Measurements from ENCODE around the gene COG7.
A peak's percentile ranks its signal among the peaks of the same experiment; 100 is the strongest.

The COG7 gene

DNA sequence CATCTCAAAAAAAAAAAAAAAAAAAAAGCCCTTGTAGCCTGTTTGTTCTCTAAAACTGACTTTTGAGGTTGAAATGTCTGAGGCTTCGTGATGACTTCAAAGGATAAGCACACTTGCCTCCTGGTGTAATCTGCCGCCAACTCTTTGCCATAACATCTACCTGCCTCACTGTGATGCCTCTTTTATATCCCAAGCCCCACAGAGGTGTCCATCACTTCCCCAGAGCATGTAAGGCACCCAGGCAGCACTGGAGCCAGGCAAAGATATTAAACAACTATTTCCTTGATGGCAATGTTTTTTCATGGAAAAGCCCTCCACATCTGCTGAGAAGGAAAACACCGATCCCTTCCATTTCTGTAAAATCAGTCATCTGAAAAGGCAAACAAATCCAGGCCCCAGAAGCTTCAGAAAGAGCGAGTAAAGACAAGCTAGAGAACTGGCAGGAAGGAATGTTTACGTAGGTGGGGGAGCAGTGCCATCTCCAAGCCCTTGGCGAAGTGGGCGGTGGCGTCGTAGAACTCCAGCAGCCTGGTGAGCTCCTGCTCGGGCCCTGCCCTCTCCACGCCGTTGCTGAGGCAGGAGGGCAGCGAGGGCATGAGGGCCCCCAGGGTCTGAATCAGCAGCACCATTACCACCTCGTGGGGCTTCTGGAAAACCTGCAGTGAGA lies 28.6 kb downstream of the COG7 start (continued):
- TF ChIP-seq ZFP41 (tag by site-specific recombination; IDR thresholded peaks at IDR 0.05; ENCODE audit: borderline replicate concordance), result no peak
- TF ChIP-seq SCRT1 (tag by site-specific recombination; IDR thresholded peaks at IDR 0.05; ENCODE audit: borderline replicate concordance), result no peak
- peak; percentile 68 for TF ChIP-seq ZNF335 (tag by site-specific recombination; conservative IDR thresholded peaks at IDR 0.05)
- TF ChIP-seq ZNF792 (tag by site-specific recombination; IDR thresholded peaks at IDR 0.05), result no peak

DNA sequence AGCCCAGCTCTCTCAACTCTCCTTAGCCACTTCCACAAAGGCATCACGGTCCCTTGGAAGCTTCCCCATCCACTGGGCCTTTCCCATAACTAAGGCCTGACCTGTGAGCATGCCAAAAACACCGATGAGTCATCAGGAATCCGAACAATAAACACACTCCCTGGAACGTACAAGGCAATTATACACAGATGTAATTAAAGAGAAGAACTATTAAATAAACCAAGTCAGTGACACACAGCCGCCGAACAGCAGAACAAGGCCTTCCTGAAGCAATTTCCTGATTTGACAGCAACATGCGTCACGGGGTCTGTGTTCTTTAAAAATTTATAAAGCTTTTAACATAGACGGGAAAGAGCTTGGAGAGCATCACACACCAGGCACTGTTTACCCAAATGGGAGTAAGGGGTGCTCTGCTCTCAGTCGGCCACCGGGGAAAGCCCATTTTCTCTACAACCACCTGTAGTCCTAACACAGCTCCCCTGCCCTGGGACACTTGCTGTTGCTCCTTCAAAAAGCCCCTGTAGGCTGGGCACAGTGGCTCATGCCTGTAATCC lies 29.4 kb downstream of the COG7 start:
- H3K4me3 ChIP-seq (ENCODE audit: low read depth, low read length), result no peak overlapping the region
- CTCF ChIA-PET, result interaction anchor here (0.5 to 4.8 kb wide), 2 partner anchors 12 to 303 kb away, joined by 4 to 48 read pairs; no protein-coding TSS in a partner anchor
- H3K9me3 ChIP-seq (ENCODE audit: control insufficient read depth, insufficient read depth, low read depth, low read length), result no peaks in the 10 kb centered on the region
- H3K4me1 ChIP-seq (ENCODE audit: control insufficient read depth, insufficient read depth, low read length), result peaks cover 3% of the 10 kb centered on the region; the same call in 1 of the 2 replicates
- peak overlapping the region; percentile 49; the same call in 1 of the 2 replicates for H3K27ac ChIP-seq (ENCODE audit: extremely low read depth, low read depth, low read length)
- POLR2A ChIA-PET, result interaction anchor here (0.7 kb wide), 1 partner anchor 15 kb away, joined by 3 read pairs; no protein-coding TSS in a partner anchor
- peaks cover 0 to 6% of the 10 kb centered on the region in 2 experiments; a peak in 2 of 3 replicates for H3K36me3 ChIP-seq (ENCODE audit: control insufficient read depth in 2 of 2, insufficient read depth in 1 of 2, low read length in 2 of 2)
- TF ChIP-seq ZNF146 (tag by site-specific recombination; IDR thresholded peaks at IDR 0.05) (peak; percentile 22; the same call in 1 of the 2 replicates), ZNF510 (tag by site-specific recombination; IDR thresholded peaks at IDR 0.05; ENCODE audit: insufficient replicate concordance) (no peak), ZNF140 (tag by site-specific recombination; IDR thresholded peaks at IDR 0.05) (no peak), ZNF366 (tag by site-specific recombination; conservative IDR thresholded peaks at IDR 0.05) (peak; percentile 87), ZNF623 (tag by site-specific recombination; IDR thresholded peaks at IDR 0.05) (0 out of 2 replicates have a peak, but pooled peaks have one; percentile 8), ZNF324 (tag by site-specific recombination; IDR thresholded peaks at IDR 0.05) (0 out of 2 replicates have a peak, but pooled peaks have one; percentile 36), HOXC10 (CRISPR knock-in tag; IDR thresholded peaks at IDR 0.05) (no peak), KLF10 (tag by site-specific recombination; IDR thresholded peaks at IDR 0.05) (peak; percentile 43; the same call in 1 of the 2 replicates), ZEB2 (tag by site-specific recombination; IDR thresholded peaks at IDR 0.05) (peak; percentile 88), ZNF561 (tag by site-specific recombination; IDR thresholded peaks at IDR 0.05; ENCODE audit: borderline replicate concordance) (no peak), ZBTB17 (tag by site-specific recombination; IDR thresholded peaks at IDR 0.05) (peak; percentile 86), ZFP37 (tag by site-specific recombination; IDR thresholded peaks at IDR 0.05) (no peak), ZNF221 (tag by site-specific recombination; IDR thresholded peaks at IDR 0.05; ENCODE audit: borderline replicate concordance) (no peak), ZNF10 (tag by site-specific recombination; IDR thresholded peaks at IDR 0.05) (0 out of 2 replicates have a peak, but pooled peaks have one; percentile 10), ZNF391 (tag by site-specific recombination; IDR thresholded peaks at IDR 0.05; ENCODE audit: borderline replicate concordance, low read depth) (peak; percentile 85; the same call in 1 of the 2 replicates), WT1 (tag by site-specific recombination; IDR thresholded peaks at IDR 0.05) (peak; percentile 99), OSR2 (tag by site-specific recombination; IDR thresholded peaks at IDR 0.05) (peak; percentile 92)
- TF ChIP-seq, protein P1, sequence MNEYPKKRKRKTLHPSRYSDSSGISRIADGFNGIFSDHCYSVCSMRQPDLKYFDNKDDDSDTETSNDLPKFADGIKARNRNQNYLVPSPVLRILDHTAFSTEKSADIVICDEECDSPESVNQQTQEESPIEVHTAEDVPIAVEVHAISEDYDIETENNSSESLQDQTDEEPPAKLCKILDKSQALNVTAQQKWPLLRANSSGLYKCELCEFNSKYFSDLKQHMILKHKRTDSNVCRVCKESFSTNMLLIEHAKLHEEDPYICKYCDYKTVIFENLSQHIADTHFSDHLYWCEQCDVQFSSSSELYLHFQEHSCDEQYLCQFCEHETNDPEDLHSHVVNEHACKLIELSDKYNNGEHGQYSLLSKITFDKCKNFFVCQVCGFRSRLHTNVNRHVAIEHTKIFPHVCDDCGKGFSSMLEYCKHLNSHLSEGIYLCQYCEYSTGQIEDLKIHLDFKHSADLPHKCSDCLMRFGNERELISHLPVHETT (tag by site-specific recombination; IDR thresholded peaks at IDR 0.05), result peak; percentile 88; the same call in 1 of the 2 replicates
- TF ChIP-seq, protein P2, sequence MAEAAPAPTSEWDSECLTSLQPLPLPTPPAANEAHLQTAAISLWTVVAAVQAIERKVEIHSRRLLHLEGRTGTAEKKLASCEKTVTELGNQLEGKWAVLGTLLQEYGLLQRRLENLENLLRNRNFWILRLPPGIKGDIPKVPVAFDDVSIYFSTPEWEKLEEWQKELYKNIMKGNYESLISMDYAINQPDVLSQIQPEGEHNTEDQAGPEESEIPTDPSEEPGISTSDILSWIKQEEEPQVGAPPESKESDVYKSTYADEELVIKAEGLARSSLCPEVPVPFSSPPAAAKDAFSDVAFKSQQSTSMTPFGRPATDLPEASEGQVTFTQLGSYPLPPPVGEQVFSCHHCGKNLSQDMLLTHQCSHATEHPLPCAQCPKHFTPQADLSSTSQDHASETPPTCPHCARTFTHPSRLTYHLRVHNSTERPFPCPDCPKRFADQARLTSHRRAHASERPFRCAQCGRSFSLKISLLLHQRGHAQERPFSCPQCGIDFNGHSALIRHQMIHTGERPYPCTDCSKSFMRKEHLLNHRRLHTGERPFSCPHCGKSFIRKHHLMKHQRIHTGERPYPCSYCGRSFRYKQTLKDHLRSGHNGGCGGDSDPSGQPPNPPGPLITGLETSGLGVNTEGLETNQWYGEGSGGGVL (tag by site-specific recombination; IDR thresholded peaks at IDR 0.05), result no peak
- TF ChIP-seq, protein P3, sequence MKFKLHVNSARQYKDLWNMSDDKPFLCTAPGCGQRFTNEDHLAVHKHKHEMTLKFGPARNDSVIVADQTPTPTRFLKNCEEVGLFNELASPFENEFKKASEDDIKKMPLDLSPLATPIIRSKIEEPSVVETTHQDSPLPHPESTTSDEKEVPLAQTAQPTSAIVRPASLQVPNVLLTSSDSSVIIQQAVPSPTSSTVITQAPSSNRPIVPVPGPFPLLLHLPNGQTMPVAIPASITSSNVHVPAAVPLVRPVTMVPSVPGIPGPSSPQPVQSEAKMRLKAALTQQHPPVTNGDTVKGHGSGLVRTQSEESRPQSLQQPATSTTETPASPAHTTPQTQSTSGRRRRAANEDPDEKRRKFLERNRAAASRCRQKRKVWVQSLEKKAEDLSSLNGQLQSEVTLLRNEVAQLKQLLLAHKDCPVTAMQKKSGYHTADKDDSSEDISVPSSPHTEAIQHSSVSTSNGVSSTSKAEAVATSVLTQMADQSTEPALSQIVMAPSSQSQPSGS (tag by site-specific recombination; IDR thresholded peaks at IDR 0.05; ENCODE audit: low read depth), result peak; percentile 53; the same call in 1 of the 2 replicates
- TF ChIP-seq, protein P4, sequence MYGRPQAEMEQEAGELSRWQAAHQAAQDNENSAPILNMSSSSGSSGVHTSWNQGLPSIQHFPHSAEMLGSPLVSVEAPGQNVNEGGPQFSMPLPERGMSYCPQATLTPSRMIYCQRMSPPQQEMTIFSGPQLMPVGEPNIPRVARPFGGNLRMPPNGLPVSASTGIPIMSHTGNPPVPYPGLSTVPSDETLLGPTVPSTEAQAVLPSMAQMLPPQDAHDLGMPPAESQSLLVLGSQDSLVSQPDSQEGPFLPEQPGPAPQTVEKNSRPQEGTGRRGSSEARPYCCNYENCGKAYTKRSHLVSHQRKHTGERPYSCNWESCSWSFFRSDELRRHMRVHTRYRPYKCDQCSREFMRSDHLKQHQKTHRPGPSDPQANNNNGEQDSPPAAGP (tag by site-specific recombination; IDR thresholded peaks at IDR 0.05), result peak; percentile 95
- TF ChIP-seq, protein P5, sequence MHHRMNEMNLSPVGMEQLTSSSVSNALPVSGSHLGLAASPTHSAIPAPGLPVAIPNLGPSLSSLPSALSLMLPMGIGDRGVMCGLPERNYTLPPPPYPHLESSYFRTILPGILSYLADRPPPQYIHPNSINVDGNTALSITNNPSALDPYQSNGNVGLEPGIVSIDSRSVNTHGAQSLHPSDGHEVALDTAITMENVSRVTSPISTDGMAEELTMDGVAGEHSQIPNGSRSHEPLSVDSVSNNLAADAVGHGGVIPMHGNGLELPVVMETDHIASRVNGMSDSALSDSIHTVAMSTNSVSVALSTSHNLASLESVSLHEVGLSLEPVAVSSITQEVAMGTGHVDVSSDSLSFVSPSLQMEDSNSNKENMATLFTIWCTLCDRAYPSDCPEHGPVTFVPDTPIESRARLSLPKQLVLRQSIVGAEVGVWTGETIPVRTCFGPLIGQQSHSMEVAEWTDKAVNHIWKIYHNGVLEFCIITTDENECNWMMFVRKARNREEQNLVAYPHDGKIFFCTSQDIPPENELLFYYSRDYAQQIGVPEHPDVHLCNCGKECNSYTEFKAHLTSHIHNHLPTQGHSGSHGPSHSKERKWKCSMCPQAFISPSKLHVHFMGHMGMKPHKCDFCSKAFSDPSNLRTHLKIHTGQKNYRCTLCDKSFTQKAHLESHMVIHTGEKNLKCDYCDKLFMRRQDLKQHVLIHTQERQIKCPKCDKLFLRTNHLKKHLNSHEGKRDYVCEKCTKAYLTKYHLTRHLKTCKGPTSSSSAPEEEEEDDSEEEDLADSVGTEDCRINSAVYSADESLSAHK (tag by site-specific recombination; IDR thresholded peaks at IDR 0.05), result peak; percentile 60; the same call in 1 of the 2 replicates
